Stimulated activated CD8-positive, alpha-beta memory T cell treated with anti-CD3 and anti-CD28 coated beads, Interleukin-12 subunit alpha, Interleukin-12 subunit beta, amount 100 ng/mL, for 24 hours (primary cell): ENCODE data around the gene UBR3.
"Not testable (repeated sequence)": the region's sequence is repeated elsewhere in the genome, so short reads cannot be mapped to it uniquely, and the experiment has no call there.

ENCODE experiments used
- DNase-seq: peaks from one replicate; pipeline ENCODE4 v3.0.0-alpha.2; 2020; ENCODE audit errors: extremely low read depth

UBR3 gene

DNA sequence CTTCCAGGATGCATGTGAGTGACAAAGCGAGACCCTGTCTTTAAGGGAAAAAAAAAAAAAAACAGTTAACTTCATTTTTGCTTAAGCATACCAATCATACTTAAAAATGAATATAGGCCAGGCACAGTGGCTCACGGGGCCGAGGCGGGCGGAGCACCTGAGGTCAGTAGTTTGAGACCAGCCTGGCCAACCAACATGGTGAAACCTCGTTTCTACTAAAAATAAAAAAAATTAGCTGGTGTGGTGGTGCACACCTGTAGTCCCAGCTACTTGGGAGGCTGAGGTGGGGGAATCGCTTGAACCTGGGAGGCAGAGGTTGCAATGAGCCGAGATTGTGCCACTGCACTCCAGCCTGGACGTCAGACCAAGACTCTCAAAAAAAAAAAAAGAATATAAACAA, 44.1 kb downstream of the UBR3 start:
- not testable (repeated sequence) for DNase-seq

DNA sequence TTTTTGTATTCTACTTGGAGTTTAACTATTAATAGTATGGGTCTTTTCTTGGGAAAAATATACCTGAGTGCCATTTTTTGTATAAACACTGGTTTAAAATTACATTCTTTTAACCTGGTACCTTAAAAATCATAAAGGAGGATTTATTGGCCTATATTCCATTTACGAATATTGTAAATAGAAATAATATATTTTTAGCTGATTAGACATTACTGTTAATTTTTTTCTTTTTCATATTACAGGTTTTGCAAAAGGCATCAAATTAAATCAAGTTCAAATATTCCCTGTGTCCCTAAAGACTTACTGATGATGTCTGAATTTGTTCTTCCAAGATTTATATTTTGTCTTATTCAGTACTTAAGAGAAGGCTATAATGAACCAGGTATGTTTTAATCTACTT, 44.7 kb downstream of the UBR3 start:
- no peak for DNase-seq

GRCh38 chr2:169877398-169877797, 50.1 kb downstream of the UBR3 start:
- no peak for DNase-seq

DNA sequence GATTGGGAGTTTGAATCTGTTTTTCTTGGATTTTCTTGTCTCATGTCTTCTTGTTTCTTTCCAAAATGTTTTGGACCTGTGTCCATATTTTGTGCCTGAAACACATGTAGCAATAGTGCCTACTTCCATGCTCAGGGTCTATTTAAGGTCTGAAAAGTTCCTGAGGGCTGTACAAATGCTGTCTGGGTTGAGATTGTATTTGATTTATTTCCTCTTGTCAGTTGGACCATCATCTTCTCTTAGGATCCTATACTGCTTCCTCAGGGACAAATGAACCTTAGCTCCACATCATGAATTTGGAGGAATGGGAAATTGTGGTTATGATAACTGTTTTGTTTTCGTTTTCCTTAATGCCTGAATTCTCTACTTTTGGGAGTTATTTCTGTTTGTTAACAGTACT, 59.9 kb downstream of the UBR3 start:
- no peak for DNase-seq

GRCh38 chr2:169891593-169892298, 64.5 kb downstream of the UBR3 start:
- no peak for DNase-seq

- DNase-seq = no peak
These were observed 65.7 kb downstream of the UBR3 start for GRCh38 chr2:169892951-169893350.

DNA sequence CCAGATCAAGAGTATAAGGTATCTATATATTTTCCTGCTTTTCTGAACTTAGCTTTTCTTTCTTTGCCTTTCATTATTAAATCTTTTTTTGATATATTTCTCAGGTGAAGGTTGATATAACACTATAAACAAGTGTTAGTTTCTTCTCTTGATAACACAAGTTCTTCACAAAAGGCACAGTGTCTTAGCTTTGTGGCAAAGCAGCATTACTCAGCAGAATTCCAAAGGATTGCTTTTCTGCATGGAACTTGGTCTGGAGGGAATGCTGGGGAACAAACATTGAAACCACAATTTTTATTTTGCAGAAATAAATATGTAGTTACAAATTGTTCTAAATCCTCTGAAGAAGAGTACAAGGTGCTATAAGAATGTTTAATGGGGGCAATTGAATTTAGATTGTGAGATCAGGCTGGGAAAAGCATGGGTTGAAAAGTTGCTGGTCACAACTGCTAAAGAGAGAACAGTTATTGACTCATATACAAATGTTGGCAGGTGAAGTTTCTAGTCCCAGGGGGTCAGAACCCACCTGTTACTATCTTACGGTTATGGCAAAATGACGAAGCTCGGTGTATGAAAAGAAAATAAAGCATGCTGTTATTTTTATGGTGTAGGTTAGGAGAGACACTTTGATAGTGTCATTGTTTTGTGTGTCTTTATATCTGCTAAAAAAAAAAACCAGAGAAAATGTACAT, 68.2 kb downstream of the UBR3 start:
- DNase-seq = no peak

- no peak for DNase-seq
These were observed 70.6 kb downstream of the UBR3 start for GRCh38 chr2:169897834-169898233.

DNA sequence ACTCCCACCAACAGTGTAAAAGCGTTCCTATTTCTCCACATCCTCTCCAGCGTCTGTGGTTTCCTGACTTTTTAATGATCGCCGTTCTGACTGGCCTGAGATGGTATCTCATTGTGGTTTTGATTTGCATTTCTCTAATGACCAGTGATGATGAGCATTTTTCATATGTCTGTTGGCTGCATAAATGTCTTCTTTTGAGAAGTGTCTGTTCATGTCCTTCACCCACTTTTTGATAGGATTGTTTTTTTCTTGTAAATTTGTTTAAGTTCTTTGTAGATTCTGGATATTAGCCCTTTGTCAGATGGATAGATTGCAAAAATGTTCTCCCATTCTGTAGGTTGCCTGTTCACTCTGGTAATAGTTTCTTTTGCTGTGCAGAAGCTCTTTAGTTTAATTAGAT, 72.8 kb downstream of the UBR3 start:
- DNase-seq = not testable (repeated sequence)

DNA sequence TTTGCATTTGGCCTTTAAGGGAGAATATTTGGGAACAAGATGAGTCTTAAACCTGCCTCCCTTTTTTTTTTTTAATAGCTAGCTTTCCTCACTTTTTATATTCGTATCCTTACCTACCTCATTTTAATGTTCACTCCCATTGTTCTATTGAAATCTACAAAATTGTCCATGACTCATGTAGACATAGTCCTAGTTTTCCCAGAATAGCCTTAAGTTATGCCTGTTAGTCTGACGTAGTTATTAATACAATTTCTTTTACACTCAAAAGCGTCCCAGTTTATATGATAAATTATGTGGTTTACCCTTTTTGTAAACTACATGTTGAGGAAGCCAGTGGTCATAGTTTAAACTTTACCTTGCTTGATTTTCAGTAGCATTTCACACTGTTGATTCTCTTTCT, 73.4 kb downstream of the UBR3 start:
- DNase-seq = no peak

DNA sequence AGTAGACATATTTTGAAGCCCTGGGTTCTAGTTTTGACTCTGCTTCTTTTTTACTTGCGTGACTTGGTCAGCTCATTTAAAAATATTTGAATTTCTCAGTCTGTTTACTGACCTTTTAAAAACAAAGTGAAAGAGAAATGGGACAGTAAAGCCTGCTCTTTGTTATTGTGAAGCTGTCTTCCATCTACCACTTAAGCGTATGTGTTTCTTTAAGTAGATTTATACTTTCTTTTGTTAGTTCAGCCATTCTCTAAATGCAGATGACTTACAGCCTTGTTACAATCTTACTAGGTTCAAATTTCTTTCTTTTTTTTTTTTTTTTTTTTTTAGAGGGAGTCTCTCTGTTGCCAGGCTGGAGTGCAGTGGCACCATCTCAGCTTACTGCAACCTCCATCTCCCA, 79.5 kb downstream of the UBR3 start:
- no peak for DNase-seq

DNA sequence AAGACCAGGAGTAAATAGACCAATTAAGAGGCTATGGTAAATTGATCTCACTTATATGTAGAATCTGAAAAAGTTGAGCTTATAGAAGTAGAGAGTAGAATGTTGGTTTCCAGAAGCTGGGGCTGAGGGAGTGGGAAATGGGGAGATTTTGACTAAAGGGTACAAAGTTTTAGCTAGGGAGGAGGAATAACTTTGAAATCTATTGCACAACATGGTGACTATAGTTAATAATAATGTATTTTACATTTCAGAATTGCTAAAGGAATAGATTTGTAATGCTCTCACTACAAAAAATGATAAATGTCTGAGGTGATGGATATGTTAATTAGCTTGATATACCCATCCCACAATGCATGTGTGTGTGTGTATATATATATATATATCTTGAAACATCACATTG, 82.1 kb downstream of the UBR3 start:
- DNase-seq = no peak

GRCh38 chr2:169910109-169910799, 83.0 kb downstream of the UBR3 start:
- DNase-seq = no peak

DNA sequence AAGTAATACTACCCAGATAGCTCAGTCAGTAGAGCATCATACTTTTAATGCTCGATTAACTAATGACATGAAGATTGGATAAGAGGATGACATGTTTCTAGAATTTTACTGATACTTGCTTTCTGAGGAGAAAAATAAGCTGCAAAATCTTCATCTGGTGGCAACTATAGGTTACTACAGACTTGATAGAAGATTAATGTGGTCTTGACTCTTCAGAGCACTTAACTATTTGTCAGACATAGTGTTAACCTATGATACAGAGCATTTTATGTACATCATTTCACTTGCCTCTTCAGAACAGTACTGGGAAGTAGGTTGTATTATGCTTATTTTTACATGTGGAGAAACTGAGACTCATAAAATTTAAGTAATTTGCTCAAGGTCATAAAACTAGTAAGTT, 83.9 kb downstream of the UBR3 start:
- no peak for DNase-seq

DNA sequence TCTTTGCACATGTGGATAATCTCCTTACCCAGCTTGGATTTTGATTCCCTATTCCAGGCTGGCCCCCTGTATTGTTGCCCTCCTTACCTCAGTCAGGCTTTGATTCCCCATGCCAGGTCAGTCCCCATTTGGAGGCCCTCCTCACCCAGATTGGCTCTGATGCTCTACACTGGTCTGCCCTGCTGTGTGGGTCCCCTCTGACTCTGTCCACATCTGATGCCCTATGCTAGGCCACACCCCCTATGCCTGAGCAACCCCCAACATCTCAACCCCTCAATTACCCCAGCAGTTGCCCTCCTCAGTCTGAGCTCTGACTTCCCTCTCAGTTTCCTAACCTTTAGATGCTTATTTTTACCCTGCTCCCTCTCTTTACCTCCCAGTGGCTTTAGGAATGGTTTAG, 89.4 kb downstream of the UBR3 start:
- no peak for DNase-seq

DNA sequence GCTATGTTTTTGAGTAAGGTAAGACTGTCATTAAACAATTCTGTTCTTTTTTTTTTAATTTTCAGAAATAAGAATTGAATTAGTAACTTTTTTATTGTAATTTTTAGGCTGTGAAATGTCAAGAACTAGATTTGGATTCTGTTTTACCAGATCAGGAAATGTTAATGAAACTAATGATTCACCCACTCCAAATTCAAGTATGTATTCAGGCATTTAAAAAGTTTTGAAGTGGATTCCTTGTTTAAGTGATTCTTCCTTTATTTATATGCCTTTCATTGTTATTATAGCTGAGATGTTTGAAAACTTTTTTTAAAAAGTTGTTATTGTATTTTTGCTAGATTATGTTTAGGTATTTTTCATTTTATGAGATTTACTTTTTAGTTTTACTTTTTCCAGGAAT, 96.7 kb downstream of the UBR3 start:
- no peak for DNase-seq

DNA sequence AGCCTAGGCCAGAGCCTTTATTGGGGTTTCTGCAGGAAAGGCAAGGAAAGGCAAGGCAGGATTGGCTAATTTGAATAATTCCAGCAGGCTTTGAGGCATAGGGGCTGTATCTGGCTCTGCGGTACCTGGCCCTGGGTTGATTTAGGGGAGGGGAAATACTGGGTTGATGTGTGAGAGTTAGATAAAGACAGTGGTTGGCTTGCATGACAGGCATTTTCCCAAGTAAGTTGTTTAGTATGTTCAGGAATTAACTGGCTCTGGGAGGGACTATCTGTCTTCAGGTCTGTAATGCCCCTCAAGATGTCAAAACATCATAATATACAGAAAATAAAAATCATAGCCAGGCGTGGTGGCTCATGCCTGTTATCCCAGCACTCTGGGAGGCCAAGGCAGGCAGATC, 98.7 kb downstream of the UBR3 start:
- DNase-seq = no peak

DNA sequence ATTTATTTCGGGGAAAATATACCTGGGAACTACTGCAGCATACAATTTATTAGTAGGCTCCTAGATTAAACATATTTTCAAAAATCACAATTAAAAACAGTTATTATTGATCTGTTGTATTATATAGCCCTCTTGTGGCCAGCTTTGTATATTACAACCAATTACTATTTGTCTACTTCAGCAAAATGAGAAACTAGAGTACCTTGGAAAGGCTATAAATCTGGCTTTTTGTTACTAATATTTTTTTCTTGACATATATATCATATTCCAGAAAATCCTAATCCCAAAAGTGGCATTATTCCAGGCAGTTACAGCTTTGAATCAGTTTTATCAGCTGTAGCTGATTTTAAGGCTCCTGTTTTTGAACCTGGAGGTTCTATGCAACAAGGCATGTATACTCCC, 101.2 kb downstream of the UBR3 start:
- DNase-seq = no peak

DNA sequence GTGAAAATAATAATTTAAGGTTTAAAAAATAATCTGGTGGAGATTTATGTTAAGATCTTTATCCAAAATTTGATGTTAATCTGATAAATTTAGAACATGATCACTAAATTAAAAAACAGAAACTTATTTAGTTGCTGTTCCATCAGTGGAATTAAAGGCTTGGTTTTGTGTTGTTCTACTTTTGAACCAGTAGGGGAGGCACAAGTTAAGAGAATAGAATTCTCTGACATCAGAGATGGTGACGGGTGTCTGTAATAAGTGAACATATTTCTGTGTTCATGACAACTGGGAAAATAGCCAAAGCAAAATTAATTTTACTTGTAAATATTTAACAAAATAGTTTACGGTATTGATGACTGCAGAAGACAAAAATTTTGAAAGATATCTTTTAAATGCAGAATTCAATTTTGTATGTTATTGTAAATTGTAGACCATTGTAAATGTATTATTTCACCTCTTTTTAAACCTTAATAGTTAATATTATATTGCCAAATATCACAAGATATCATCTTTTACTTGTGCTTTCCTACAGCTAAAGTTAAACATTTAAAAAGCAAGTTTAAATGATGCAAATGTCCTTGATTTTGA, 106.0 kb downstream of the UBR3 start:
- DNase-seq = no peak

DNA sequence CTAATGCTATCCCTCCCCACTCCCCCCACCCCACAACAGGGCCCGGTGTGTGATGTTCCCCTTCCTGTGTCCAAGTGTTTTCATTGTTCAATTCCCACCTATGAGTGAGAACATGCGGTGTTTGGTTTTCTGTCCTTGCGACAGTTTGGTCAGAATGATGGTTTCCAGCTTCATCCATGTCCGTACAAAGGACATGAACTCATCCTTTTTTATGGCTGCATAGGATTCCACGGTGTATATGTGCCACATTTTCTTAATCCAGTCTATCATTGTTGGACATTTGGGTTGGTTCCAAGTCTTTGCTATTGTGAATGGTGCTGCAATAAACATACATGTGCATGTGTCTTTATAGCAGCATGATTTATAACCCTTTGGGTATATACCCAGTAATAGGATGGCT, 109.4 kb downstream of the UBR3 start:
- DNase-seq = not testable (repeated sequence)

- no peak for DNase-seq
These were observed 118.3 kb downstream of the UBR3 start for GRCh38 chr2:169945515-169945914.

- DNase-seq = no peak
These were observed 118.8 kb downstream of the UBR3 start for GRCh38 chr2:169946092-169946491.

DNA sequence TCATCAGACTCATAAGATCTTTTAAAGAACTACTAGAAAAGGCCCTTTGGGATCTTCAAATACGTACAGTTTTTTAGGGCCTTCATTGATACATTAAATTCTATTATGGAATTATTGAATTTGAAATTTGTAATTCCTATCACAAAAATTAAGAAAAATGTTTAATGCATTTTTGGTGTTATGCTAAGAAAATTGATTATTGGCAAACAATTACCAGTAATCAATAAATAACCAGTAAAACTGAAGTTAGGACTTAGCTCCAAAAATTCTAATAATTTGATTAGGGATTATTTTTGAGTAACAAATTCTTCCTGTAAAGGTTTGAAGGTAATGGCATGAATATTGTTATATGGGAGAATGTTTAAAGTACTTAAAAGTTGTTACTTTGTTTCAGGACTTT, 119.3 kb downstream of the UBR3 start:
- no peak for DNase-seq
